WERI-Rb-1 (cell line): Measurements from ENCODE around the gene TMCC3.

ENCODE experiments used
- DNase-seq: peaks from one replicate; pipeline ENCODE4 v3.0.0-alpha.2; 2020
- H3K27ac ChIP-seq: fragments of 250-450 bp; sonication (Bioruptor Pico); 2 replicates; pipeline ENCODE4 v1.5.1; 2020; ENCODE audit warnings: mild to moderate bottlenecking, moderate library complexity
- H3K27me3 ChIP-seq: fragments of 250-450 bp; sonication (Bioruptor Pico); 2 replicates; pipeline ENCODE4 v1.5.1; 2021; ENCODE audit warnings: mild to moderate bottlenecking, low read depth, moderate library complexity; ENCODE audit not compliant: insufficient read depth, severe bottlenecking
- H3K36me3 ChIP-seq: fragments of 250-450 bp; sonication (Bioruptor Pico); 2 replicates; pipeline ENCODE4 v1.5.1; 2020; ENCODE audit warnings: mild to moderate bottlenecking, moderate library complexity
- H3K4me3 ChIP-seq: 2 replicates; pipeline ENCODE4 v1.5.1; 2011; ENCODE audit warnings: low read depth, mild to moderate bottlenecking, control low read depth, low read length
- H3K9me3 ChIP-seq: fragments of 250-450 bp; sonication (Bioruptor Pico); 2 replicates; pipeline ENCODE4 v1.5.1; 2021; ENCODE audit warnings: mild to moderate bottlenecking, moderate library complexity; ENCODE audit not compliant: severe bottlenecking
- TF ChIP-seq, protein P1 (sequence below): IDR thresholded peaks from 2 replicates; pipeline ENCODE4 v1.5.1; 2011; ENCODE audit warnings: low read depth, mild to moderate bottlenecking, control low read depth, inconsistent platforms, low read length

The TMCC3 gene

GRCh38 chr12:94534774-94535509 lies 115.4 kb downstream of the TMCC3 start:
- H3K9me3 ChIP-seq, result no peaks in the 10 kb centered on the region
- H3K4me3 ChIP-seq, result no peak overlapping the region
- no peaks in the 10 kb centered on the region for H3K36me3 ChIP-seq
- DNase-seq, result no peak
- TF ChIP-seq, protein P1, sequence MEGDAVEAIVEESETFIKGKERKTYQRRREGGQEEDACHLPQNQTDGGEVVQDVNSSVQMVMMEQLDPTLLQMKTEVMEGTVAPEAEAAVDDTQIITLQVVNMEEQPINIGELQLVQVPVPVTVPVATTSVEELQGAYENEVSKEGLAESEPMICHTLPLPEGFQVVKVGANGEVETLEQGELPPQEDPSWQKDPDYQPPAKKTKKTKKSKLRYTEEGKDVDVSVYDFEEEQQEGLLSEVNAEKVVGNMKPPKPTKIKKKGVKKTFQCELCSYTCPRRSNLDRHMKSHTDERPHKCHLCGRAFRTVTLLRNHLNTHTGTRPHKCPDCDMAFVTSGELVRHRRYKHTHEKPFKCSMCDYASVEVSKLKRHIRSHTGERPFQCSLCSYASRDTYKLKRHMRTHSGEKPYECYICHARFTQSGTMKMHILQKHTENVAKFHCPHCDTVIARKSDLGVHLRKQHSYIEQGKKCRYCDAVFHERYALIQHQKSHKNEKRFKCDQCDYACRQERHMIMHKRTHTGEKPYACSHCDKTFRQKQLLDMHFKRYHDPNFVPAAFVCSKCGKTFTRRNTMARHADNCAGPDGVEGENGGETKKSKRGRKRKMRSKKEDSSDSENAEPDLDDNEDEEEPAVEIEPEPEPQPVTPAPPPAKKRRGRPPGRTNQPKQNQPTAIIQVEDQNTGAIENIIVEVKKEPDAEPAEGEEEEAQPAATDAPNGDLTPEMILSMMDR, result no peak
- H3K27ac ChIP-seq, result no peak overlapping the region
- no peaks in the 10 kb centered on the region for H3K27me3 ChIP-seq

DNA sequence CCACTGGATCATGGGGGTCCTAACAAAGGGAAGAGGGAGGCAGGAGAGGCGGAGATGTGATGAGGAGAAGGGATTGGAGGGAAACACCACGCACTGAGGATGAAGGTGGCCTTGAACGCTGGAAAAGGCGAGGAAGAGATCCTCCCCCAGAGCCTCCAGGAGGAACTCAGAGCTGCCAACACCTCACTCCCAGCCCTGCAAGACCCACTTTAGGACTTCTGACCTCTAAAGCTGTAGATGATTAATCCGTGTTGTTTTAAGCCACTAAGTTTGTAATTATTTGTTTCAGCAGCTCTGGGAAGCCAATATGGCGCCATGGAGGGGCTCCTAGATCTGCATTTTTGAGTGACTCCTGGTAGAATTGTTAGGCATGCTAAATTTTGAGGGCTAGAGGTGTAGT lies 116.1 kb downstream of the TMCC3 start:
- H3K36me3 ChIP-seq, result no peaks in the 10 kb centered on the region
- no peaks in the 10 kb centered on the region for H3K27me3 ChIP-seq
- DNase-seq, result no peak
- no peaks in the 10 kb centered on the region for H3K9me3 ChIP-seq
- H3K4me3 ChIP-seq, result no peak overlapping the region
- no peak overlapping the region for H3K27ac ChIP-seq
- TF ChIP-seq, protein P1, result no peak

DNA sequence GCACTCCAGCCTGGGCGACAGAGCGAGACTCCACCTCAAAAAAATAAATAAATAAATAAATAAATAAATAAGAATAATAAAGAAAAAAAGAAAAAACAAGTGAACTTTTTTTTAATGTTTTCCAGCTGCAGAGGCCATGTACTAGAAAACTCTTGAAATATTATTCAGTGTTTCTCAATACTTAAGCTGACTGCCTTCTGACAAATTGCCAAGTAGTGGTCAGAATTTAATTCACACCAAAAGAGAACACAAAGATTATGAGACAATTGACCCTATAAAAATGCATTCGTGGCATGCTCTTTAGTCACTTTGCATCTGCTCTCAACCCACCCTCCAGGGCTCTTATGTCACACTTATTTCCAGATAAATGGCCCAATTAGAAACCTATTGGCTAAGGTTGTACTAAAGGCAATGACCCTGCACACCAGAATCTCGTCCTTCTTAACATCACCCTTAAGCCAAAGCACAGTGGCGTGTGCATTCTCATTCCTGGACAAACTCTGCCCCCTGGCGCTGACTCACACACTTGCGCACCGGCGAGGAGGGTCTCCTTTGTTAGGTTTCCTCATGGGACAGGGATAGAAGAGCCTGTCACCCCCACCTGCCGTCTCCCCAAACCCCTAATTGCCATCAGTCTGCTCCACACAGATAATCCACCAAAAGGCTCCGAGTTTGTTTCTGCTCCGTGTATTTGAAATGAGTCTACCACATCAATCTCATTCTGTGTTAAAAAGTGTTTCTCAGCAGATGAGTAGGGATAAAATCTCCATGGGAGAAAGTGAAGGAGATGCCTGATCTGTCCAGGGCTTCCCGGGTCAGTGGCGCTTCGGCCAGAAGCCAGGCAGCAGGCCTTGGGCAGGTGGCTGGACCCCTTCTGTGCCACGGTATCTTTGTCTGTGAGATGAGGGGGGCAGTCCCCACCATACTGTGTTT lies 117.6 kb downstream of the TMCC3 start:
- Histone ChIP-seq H3K4me3 (no peak overlapping the region), H3K36me3 (no peaks in the 10 kb centered on the region), H3K27ac (no peak overlapping the region), H3K9me3 (no peaks in the 10 kb centered on the region), H3K27me3 (no peaks in the 10 kb centered on the region)
- TF ChIP-seq, protein P1, result peak; percentile 85
- DNase-seq, result peak; percentile 78

- TF ChIP-seq, protein P1, result no peak
- H3K36me3 ChIP-seq, result no peaks in the 10 kb centered on the region
- DNase-seq, result no peak
- H3K4me3 ChIP-seq, result no peak overlapping the region
- H3K27ac ChIP-seq, result no peak overlapping the region
- H3K27me3 ChIP-seq, result no peaks in the 10 kb centered on the region
- no peaks in the 10 kb centered on the region for H3K9me3 ChIP-seq
Measured at GRCh38 chr12:94531196-94531720, 119.1 kb downstream of the TMCC3 start.

GRCh38 chr12:94525951-94526350 lies 124.4 kb downstream of the TMCC3 start:
- no peaks in the 10 kb centered on the region for H3K27me3 ChIP-seq
- no peak for DNase-seq
- H3K27ac ChIP-seq, result no peak overlapping the region
- no peak overlapping the region for H3K4me3 ChIP-seq
- TF ChIP-seq, protein P1, result no peak
- H3K9me3 ChIP-seq, result no peaks in the 10 kb centered on the region
- no peaks in the 10 kb centered on the region for H3K36me3 ChIP-seq
